NT2/D1 (cell line): ENCODE data around the gene BICC1.

Experiments used
- DNase-seq: peaks from one replicate; pipeline ENCODE4 v3.0.0-alpha.2; 2011; ENCODE audit warnings: low read depth, low spot score
- H3K27me3 ChIP-seq: 2 replicates; pipeline ENCODE4 v1.6.0; 2011; ENCODE audit warnings: mild to moderate bottlenecking; ENCODE audit not compliant: insufficient read length, insufficient read depth
- H3K36me3 ChIP-seq: 2 replicates; pipeline ENCODE4 v1.6.1; 2011; ENCODE audit warnings: mild to moderate bottlenecking, low read length, mixed read lengths; ENCODE audit not compliant: insufficient read depth, insufficient read length
- H3K4me1 ChIP-seq: 2 replicates; pipeline ENCODE4 v1.5.1; 2011; ENCODE audit not compliant: insufficient read depth, insufficient read length
- H3K4me3 ChIP-seq: 2 replicates; pipeline ENCODE4 v1.5.1; 2011; ENCODE audit warnings: low read depth; ENCODE audit not compliant: insufficient read length
- H3K9ac ChIP-seq: 2 replicates; pipeline ENCODE4 v1.6.0; 2011; ENCODE audit warnings: low read depth; ENCODE audit not compliant: insufficient read length
- H3K9me3 ChIP-seq: 2 replicates; pipeline ENCODE4 v1.5.1; 2011; ENCODE audit warnings: mild to moderate bottlenecking, low read length; ENCODE audit not compliant: insufficient read depth
- SUZ12 ChIP-seq: IDR thresholded peaks from 2 replicates; pipeline ENCODE4 v1.6.1; 2011; ENCODE audit not compliant: insufficient read length, insufficient read depth; ENCODE audit errors: extremely low read depth
- YY1 ChIP-seq: IDR thresholded peaks from 2 replicates; pipeline ENCODE4 v1.6.1; 2011; ENCODE audit not compliant: insufficient read length, insufficient read depth
- ZNF274 ChIP-seq: IDR thresholded peaks from 2 replicates; pipeline ENCODE4 v1.6.1; 2011; ENCODE audit warnings: mild to moderate bottlenecking, low read depth, low read length

BICC1 gene

GRCh38 chr10:58579011-58579655, 66.5 kb downstream of the BICC1 start:
- Histone ChIP-seq H3K4me1 (no peaks in the 10 kb centered on the region), H3K27me3 (no peaks in the 10 kb centered on the region), H3K9me3 (no peaks in the 10 kb centered on the region), H3K4me3 (no peak overlapping the region), H3K9ac (no peak overlapping the region), H3K36me3 (no peaks in the 10 kb centered on the region)
- no peak for DNase-seq
- TF ChIP-seq YY1 (no peak), SUZ12 (no peak), ZNF274 (no peak)

GRCh38 chr10:58582045-58582444, 69.4 kb downstream of the BICC1 start:
- H3K36me3 ChIP-seq: no peaks in the 10 kb centered on the region
- H3K4me1 ChIP-seq: no peaks in the 10 kb centered on the region
- no peak for DNase-seq
- TF ChIP-seq ZNF274: no peak
- TF ChIP-seq SUZ12: no peak
- TF ChIP-seq YY1: no peak
- H3K9ac ChIP-seq: no peak overlapping the region
- no peaks in the 10 kb centered on the region for H3K9me3 ChIP-seq
- H3K4me3 ChIP-seq: no peak overlapping the region
- no peaks in the 10 kb centered on the region for H3K27me3 ChIP-seq

- Histone ChIP-seq H3K9me3 (no peaks in the 10 kb centered on the region), H3K4me1 (no peaks in the 10 kb centered on the region), H3K27me3 (no peaks in the 10 kb centered on the region), H3K4me3 (no peak overlapping the region), H3K36me3 (peaks cover 3% of the 10 kb centered on the region), H3K9ac (no peak overlapping the region)
- DNase-seq: no peak
- TF ChIP-seq SUZ12 (no peak), YY1 (no peak), ZNF274 (no peak)
Measured at GRCh38 chr10:58585435-58585834, 72.8 kb downstream of the BICC1 start.

- H3K27me3 ChIP-seq: no peaks in the 10 kb centered on the region
- H3K4me3 ChIP-seq: no peak overlapping the region
- no peaks in the 10 kb centered on the region for H3K9me3 ChIP-seq
- TF ChIP-seq SUZ12 (no peak), ZNF274 (no peak), YY1 (no peak)
- peaks cover 3% of the 10 kb centered on the region for H3K36me3 ChIP-seq
- H3K4me1 ChIP-seq: no peaks in the 10 kb centered on the region
- DNase-seq: no peak
- H3K9ac ChIP-seq: no peak overlapping the region
Measured at GRCh38 chr10:58586282-58587245, 73.9 kb downstream of the BICC1 start.

- Histone ChIP-seq H3K9me3 (no peaks in the 10 kb centered on the region), H3K4me3 (no peak overlapping the region), H3K27me3 (no peaks in the 10 kb centered on the region), H3K9ac (no peak overlapping the region), H3K4me1 (no peaks in the 10 kb centered on the region), H3K36me3 (peaks cover 3% of the 10 kb centered on the region)
- TF ChIP-seq YY1: no peak
- TF ChIP-seq SUZ12: no peak
- TF ChIP-seq ZNF274: no peak
- no peak for DNase-seq
Measured at GRCh38 chr10:58587676-58588075, 75.0 kb downstream of the BICC1 start.

GRCh38 chr10:58588673-58589265, 76.1 kb downstream of the BICC1 start:
- Histone ChIP-seq H3K4me1 (no peaks in the 10 kb centered on the region), H3K4me3 (no peak overlapping the region), H3K36me3 (peaks cover 3% of the 10 kb centered on the region), H3K9ac (no peak overlapping the region), H3K27me3 (no peaks in the 10 kb centered on the region), H3K9me3 (no peaks in the 10 kb centered on the region)
- no peak for DNase-seq
- no peak for TF ChIP-seq SUZ12
- no peak for TF ChIP-seq YY1
- TF ChIP-seq ZNF274: no peak

GRCh38 chr10:58590152-58590840, 77.6 kb downstream of the BICC1 start:
- Histone ChIP-seq H3K36me3 (peaks cover 3% of the 10 kb centered on the region), H3K9ac (no peak overlapping the region), H3K9me3 (no peaks in the 10 kb centered on the region), H3K4me1 (no peaks in the 10 kb centered on the region), H3K4me3 (no peak overlapping the region), H3K27me3 (no peaks in the 10 kb centered on the region)
- DNase-seq: no peak
- no peak for TF ChIP-seq YY1
- no peak for TF ChIP-seq SUZ12
- TF ChIP-seq ZNF274: no peak
